ENCODE results near the gene NLGN2. TPM values are rescaled to one million over a fixed set of nuclear protein-coding genes. Genes with fewer than 3 reads are reported as not detected.

The NLGN2 gene
- polyA plus RNA-seq, 1 donor from 2014 or later = 13.8 TPM

- no peak for TF ChIP-seq EZH2 (IDR thresholded peaks at IDR 0.05; ENCODE audit: borderline replicate concordance, insufficient read depth, low read length, poor library complexity, severe bottlenecking)
- TF ChIP-seq SMC3 (conservative IDR thresholded peaks at IDR 0.05; ENCODE audit: poor library complexity) = no peak
- TF ChIP-seq MXI1 (conservative IDR thresholded peaks at IDR 0.05; ENCODE audit: poor library complexity, severe bottlenecking) = no peak
Measured at GRCh38 chr17:7444682-7445618, 37.3 kb downstream of the NLGN2 start, which contains the start of gene CHRNB1 (continued).

- H3K9me2 ChIP-seq (ENCODE audit: insufficient read depth, low read length) = no peaks in the 10 kb centered on the region
- no peaks in the 10 kb centered on the region for H4K20me1 ChIP-seq (ENCODE audit: insufficient read depth)
- H3K27ac ChIP-seq (ENCODE audit: low read length) = no peak overlapping the region
- no peaks in the 10 kb centered on the region for H3K9me3 ChIP-seq (ENCODE audit: low read length)
- no peaks in the 10 kb centered on the region for H3K36me3 ChIP-seq (ENCODE audit: insufficient read depth, low read length)
- no peaks in the 10 kb centered on the region for H3K79me2 ChIP-seq (replicated peaks; ENCODE audit: insufficient read depth, low read length)
- H3K4me3 ChIP-seq (ENCODE audit: low read length) = peak overlapping the region; percentile 37
- TF ChIP-seq SMC3 (conservative IDR thresholded peaks at IDR 0.05; ENCODE audit: poor library complexity) = no peak
- TF ChIP-seq TAF1 (IDR thresholded peaks at IDR 0.05; ENCODE audit: low read depth) = no peak
- no peak for TF ChIP-seq REST (IDR thresholded peaks at IDR 0.05; ENCODE audit: borderline replicate concordance)
- TF ChIP-seq EZH2 (IDR thresholded peaks at IDR 0.05; ENCODE audit: borderline replicate concordance, insufficient read depth, low read length, poor library complexity, severe bottlenecking) = no peak
- TF ChIP-seq, protein P1, sequence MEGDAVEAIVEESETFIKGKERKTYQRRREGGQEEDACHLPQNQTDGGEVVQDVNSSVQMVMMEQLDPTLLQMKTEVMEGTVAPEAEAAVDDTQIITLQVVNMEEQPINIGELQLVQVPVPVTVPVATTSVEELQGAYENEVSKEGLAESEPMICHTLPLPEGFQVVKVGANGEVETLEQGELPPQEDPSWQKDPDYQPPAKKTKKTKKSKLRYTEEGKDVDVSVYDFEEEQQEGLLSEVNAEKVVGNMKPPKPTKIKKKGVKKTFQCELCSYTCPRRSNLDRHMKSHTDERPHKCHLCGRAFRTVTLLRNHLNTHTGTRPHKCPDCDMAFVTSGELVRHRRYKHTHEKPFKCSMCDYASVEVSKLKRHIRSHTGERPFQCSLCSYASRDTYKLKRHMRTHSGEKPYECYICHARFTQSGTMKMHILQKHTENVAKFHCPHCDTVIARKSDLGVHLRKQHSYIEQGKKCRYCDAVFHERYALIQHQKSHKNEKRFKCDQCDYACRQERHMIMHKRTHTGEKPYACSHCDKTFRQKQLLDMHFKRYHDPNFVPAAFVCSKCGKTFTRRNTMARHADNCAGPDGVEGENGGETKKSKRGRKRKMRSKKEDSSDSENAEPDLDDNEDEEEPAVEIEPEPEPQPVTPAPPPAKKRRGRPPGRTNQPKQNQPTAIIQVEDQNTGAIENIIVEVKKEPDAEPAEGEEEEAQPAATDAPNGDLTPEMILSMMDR (IDR thresholded peaks at IDR 0.05; ENCODE audit: poor library complexity, severe bottlenecking) = no peak
- no peak for TF ChIP-seq RAD21 (conservative IDR thresholded peaks at IDR 0.05)
- TF ChIP-seq EP300 (conservative IDR thresholded peaks at IDR 0.05; ENCODE audit: poor library complexity, severe bottlenecking) = no peak
- TF ChIP-seq POLR2AphosphoS5 (IDR thresholded peaks at IDR 0.05) = no peak
- TF ChIP-seq MXI1 (conservative IDR thresholded peaks at IDR 0.05; ENCODE audit: poor library complexity, severe bottlenecking) = no peak
- H3K27me3 ChIP-seq (ENCODE audit: insufficient read depth, low read depth, low read length) = peaks cover 19% of the 10 kb centered on the region
- no peak overlapping the region for H2AFZ ChIP-seq (ENCODE audit: low read depth, low read length)
- no peak overlapping the region for H3K4me2 ChIP-seq (ENCODE audit: low read length)
- no peaks in the 10 kb centered on the region for H3F3A ChIP-seq (ENCODE audit: insufficient read depth, low read length, poor library complexity, severe bottlenecking)
- no peak overlapping the region for H3K9ac ChIP-seq (ENCODE audit: low read length)
Measured at GRCh38 chr17:7445619-7445968, 37.9 kb downstream of the NLGN2 start.

DNA sequence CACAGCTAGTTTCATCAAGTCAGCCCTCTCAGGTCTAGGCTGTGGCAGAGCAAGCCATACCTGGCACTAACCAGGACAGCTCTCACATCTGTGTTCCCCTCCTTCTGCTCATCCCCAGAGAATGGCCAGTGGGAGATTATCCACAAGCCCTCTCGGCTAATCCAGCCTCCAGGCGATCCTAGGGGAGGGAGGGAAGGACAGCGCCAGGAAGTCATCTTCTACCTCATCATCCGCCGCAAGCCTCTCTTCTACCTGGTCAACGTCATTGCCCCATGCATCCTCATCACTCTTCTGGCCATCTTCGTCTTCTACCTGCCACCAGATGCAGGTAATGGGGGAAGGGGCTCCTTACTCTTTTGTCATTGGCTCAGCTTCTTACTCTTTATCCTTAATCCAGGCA is 40.8 kb downstream of the NLGN2 start:
- H3K4me3 ChIP-seq (ENCODE audit: low read length) = no peak overlapping the region
- H4K20me1 ChIP-seq (ENCODE audit: insufficient read depth) = no peaks in the 10 kb centered on the region
- no peak for TF ChIP-seq SMC3 (conservative IDR thresholded peaks at IDR 0.05; ENCODE audit: poor library complexity)
- no peaks in the 10 kb centered on the region for H3K9me3 ChIP-seq (ENCODE audit: low read length)
- no peaks in the 10 kb centered on the region for H3K36me3 ChIP-seq (ENCODE audit: insufficient read depth, low read length)
- no peaks in the 10 kb centered on the region for H3K79me2 ChIP-seq (replicated peaks; ENCODE audit: insufficient read depth, low read length)
- no peak overlapping the region for H3K4me2 ChIP-seq (ENCODE audit: low read length)
- H3F3A ChIP-seq (ENCODE audit: insufficient read depth, low read length, poor library complexity, severe bottlenecking) = no peaks in the 10 kb centered on the region
- peaks cover 19% of the 10 kb centered on the region for H3K27me3 ChIP-seq (ENCODE audit: insufficient read depth, low read depth, low read length)
- H3K27ac ChIP-seq (ENCODE audit: low read length) = no peak overlapping the region
- H2AFZ ChIP-seq (ENCODE audit: low read depth, low read length) = no peak overlapping the region
- no peaks in the 10 kb centered on the region for H3K9me2 ChIP-seq (ENCODE audit: insufficient read depth, low read length)
- no peak overlapping the region for H3K9ac ChIP-seq (ENCODE audit: low read length)
